Amniotic epithelial cell (primary cell): ENCODE data around the gene ABCF1.
"Not testable (repeated sequence)": the region's sequence is repeated elsewhere in the genome, so short reads cannot be mapped to it uniquely, and the experiment has no call there.

Source experiments
- DNase-seq: peaks from one replicate; pipeline ENCODE4 v3.0.0-alpha.2; 2010; ENCODE audit warnings: low read depth

The ABCF1 gene

DNA sequence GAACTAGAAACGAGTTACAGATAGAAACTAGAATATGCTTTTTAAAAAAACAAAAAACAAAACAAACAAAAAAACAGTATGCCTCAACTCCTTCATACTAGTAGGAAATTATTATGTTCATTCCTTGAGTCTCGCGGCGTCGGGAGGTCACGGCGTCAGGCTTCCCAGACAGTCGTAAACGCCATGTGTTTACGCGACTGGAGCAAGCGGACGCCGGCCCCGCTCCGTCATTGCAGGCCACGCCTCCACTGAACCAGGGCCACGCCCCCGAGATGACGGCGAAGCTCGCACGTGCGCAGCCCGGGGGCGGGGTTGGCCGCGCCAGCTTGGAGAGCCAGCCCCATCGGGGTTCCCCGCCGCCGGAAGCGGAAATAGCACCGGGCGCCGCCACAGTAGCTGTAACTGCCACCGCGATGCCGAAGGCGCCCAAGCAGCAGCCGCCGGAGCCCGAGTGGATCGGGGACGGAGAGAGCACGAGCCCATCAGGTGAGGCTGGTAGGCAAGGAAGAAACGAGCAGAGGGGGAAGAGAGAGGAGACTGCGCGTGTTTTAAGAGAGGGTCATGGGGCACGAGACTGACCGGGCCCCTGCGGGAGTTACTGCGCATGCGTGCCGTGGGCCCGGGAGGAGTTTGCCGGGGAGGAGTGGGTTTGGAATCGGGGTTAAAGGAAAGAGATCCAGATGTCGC is at the start of gene ABCF1:
Gene ABCF1 (plus strand): TSS at position 368 of the 687 bp plus-strand sequence. CDS start 46 bp downstream, at position 414.
- DNase-seq, result peak; percentile 92

DNA sequence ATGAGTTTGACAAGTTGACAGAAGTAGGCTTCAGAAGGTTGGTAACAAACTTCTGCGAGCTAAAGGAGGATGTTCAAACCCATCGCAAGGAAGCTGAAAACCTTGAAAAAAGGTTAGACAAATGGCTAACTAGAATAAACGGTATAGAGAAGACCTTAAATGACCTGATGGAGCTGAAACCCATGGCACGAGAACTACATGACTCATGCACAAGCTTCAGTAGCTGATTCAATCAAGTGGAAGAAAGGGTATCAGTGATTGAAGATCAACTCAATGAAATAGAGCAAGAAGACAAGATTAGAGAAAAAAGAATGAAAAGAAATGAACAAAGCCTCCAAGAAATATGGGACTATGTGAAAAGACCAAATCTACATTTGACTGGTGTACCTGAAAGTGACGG is 49.3 kb upstream of the ABCF1 start:
- DNase-seq, result not testable (repeated sequence)

DNA sequence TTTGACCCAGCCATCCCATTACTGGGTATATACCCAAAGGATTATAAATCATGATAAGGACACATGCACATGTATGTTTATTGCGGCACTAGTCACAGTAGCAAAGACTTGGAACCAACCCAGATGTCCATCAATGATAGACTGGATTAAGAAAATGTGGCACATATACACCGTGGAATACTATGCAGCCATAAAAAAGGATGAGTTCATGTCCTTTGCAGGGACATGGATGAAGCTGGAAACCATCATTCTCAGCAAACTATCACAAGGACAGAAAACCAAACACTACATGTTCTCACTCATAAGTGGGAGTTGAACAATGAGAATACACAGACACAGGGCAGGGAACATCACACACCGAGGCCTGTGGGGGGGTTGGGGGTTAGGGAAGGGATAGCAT is 44.8 kb upstream of the ABCF1 start:
- not testable (repeated sequence) for DNase-seq

DNA sequence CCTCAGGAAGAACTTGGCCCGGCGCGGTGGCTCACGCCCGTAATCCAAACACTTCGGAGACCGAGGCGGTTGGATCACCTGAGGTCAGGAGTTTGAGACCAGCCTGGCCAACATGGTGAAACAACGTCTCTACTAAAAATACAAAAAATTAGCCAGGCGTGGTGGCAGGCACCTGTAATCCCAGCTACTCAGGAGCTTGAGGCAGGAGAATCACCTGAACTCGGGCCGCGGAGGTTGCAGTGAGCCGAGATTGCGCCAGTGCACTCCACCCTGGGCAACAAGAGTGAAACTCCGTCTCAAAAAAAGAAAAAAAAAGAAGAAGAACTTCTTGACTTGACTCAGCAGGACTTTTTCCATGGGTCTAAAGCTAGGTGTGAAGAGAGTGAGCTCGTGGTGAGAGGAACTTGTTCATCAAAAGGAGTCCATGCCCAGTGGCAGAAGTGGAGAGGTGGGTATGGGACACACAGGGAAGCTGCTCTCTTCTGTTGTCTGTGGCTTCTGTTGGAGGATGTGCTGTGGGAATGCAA is 41.8 kb upstream of the ABCF1 start:
- DNase-seq, result not testable (repeated sequence)

DNA sequence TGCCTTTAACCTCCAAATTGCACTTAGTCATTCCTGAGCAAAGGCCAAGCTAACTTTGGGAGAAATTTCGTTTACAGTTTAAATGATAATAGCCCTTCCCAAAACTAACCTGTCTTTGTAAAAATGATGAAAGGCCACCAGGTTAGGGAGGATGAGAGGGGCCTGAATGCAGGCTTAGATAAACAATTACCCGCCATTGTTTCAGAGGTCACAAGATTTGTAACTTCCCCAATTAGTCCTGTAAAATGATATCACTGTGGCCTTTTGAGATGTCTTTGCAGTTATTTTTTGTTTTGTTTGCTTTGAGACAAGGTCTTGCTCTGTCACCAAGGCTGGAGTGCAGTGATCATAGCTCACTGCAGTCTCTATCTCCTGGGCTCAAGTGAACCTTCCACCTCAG is 41.2 kb upstream of the ABCF1 start:
- DNase-seq, result no peak

DNA sequence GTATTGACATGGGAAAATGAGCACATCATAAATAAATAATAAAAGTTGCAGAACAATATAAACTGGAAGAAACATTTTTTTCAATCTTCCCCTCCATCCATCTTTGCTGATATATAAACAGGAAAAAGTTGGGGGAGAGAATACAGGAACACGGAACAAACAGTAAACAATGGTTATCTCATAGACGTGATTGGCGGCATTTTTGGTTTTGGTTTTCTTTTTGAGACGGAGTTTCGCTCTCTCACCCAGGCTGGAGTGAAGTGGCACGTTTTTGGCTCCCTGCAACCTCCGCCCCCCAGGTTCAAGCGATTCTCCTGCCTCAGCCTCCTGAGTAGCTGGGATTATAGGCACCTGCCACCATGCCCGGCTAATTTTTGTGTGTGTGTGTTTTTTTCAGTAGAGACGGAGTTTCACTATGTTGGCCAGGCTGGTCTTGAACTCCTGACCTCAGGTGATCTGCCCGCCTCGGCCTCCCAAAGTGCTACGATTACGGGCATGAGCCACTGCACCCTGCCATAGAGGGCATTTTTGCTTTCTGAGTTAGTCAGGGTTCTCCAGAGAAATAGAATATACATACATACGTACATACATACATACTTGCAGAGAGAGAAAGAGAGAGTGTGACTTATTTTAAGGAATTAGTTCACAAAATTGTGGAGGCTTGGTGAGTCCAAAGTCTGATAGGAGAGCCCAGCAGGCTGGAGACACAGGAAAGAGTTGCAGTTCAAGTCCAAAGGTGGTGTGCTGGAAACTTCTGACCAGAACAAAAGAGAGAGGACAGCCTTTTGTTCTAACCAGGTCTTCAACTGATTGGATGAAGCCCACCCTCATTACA is 37.6 kb upstream of the ABCF1 start:
- DNase-seq, result no peak

DNA sequence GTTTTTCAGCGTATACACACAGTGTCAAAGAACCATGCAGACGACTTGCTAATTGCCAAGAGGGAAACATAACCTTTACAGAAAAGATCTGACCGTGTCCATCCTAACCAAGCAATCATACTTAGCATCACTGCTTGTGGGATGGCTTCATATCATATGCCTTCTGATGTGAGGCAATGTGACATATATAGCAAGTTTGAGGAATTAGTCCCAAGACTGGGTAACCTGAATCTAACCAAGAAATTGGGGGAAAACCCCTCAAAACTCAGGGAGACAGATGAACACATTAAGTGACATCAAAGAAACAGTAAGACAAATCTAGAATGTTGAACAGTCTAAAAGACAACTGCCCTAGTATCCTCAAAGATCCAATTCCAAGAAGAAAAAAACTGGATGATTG is 33.3 kb upstream of the ABCF1 start:
- no peak for DNase-seq

DNA sequence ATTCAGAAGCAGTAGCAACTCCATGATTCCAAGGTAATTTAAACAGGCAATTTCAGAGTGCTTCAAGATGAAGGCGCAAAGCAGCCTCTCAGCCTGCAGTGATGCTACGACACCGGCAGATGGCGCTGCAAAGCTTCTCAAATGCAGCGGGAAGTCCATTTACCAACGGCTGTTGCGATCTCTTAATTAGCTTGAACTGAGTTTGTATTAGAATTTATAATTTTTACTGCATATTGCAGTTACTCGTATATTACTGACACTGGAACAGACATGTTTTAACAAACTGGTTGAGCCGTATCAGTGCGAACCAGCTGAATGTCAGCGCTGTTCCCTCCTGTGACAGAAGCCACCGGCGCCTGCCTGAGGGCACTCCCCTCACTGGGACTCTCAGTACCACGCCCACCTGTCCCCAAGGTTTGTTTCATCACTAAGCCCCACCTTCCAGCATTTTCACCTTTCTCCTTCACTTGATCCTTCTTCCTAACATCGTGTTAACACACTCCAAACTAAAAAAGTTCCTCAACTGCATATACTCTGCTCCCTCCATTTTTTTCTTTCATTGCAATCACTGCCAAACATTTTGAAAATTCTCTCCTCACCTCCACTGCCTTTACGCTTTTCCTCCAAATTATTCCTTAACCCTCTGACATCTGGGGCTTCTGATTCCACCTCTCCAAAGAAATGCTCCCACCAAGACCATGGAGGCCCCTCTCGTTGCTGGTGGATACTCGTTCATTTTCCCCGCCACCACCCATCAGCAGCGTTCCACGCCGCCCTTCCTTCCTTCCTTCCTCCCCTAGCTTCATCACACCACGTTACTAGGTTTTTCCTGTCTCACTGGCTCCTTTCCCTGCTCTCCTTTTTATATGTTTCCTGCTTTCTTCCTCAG is 29.5 kb upstream of the ABCF1 start:
- peak; percentile 83 for DNase-seq

DNA sequence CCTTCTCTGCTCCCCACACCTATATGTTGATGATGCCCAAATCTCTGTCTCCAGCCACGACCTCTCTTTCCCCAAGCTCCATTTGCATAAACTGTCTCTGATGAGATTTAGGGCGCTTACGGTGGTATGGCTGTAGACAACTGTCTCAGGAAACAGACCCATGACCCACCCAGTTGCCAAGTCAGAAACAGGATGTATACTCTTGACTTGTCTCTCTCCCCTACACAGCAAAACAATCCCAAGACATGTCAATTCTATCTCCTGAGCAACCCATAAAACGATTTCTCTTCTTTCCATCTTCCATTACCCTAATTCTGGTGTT is 28.9 kb upstream of the ABCF1 start:
- DNase-seq, result no peak

DNA sequence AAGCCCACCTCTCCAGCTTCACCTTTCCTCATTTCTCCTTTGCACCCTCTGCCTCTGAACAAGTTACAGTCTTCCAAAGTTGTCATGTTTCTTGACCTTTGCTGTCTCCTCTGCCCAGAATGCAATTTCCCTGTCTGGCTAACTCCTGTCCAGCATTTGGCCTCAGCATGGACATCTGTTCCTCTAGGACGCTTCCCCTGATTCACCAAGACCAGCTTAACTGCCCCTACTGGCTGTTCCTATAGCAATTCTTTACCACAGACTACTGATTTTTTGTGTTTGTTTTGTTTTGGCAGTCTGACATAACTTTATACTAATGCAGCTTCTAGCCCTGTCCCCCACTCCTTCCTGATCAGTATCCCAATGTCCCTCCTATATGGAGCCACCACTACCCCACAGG is 28.3 kb upstream of the ABCF1 start:
- DNase-seq, result no peak

DNA sequence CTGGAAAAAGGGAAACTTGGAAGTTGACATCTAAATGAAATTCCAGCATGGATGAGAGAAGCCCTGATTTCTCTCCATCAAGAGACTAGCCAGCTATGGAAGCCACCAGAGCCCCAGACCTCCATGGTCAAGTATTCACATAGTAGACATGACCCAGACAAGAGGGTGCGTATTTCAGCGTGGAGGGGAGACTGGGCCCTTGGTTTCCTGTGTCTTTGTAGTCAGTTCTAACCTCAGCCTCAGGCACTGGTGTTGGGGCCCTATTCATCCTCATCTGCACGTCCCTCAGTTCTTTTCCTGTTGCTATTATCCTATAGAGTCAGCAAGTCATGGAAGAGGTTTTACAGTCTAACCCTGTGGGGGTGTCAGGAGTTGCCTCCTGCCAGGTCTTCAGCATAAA is 27.4 kb upstream of the ABCF1 start:
- no peak for DNase-seq

DNA sequence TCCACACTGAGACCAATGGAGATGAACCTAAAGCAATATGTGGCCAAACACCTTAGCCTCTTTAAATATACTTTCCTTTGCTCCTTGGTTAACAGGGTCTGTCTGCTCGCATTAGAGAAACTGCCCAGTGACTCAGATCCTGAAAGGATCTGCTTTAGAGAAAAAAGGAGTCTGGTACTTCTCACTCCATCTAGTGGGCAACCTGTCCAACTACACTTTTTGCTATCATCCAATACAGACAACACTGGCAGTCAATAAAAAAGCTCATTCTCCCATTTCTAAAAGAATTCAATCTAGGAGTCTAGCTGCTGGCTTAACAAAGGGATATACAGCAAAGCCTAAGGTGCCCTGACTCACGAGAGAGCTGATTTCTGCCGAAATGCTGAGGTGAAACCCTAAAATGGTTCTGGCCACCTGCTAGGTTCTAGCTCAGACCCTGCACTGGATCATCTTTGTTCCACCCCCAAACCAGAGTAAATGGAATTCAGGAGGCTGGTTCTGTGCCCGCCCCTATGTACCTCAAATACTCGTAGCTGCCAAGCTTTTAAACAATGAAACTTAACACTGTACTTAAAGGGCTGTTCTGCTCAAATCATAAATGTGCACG is 26.5 kb upstream of the ABCF1 start:
- DNase-seq, result peak; percentile 72

DNA sequence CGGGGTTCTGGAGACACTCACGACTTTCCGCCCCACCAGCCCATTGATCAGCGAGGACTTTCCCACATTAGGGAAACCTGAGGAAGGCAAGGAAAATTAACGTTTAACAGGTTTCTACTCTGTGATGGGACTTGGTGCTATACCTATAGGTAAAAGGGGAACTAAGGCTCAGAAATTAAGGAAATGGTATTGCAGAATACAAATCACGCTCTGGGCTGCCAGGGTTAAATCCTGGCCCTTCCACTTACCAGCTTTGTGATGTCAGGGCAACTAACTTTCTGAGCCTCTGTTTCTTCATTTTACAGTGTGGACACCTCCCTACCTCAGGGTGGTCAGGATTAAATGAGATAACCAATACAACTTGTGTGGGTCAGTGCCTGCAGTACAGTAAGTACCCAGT is 23.8 kb upstream of the ABCF1 start:
- DNase-seq, result no peak

DNA sequence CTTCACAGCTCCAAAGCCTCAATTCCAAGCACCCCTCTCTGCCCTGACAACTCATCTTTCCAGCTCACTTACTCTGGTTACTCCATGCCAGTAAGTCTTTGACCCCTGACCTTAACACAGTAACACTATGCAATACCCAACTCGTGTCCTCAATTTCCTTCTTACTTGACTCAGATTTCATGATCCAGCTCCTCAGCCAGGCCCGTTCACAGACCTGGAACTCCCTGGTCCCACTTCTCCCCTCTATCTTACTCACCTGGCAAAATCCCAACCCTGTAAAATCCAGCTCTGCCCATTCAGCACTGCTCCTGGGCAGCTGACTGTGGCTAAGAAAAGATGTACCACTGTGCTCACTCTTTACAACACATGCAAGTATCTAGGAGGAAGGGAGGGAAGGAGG is 22.9 kb upstream of the ABCF1 start:
- peak; percentile 58 for DNase-seq

DNA sequence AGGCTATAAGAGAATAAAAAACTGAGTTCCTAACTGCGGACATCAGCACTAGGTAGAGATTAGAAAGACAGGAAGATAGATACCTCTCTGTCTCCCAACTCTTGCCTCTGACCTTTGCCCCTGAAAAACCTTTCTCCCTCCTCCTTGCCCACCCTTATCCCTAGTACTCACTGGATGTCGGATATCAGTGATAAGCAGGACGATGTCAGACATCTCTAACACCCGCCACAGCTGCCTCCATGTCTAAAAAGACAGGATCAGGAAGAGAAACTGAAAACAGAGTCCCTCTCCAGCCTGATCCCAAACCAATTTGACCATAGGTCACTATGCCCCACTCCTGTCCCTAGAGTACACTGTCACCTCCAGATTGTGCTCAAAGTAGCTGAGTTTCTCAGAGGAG is 16.8 kb upstream of the ABCF1 start:
- DNase-seq, result no peak

DNA sequence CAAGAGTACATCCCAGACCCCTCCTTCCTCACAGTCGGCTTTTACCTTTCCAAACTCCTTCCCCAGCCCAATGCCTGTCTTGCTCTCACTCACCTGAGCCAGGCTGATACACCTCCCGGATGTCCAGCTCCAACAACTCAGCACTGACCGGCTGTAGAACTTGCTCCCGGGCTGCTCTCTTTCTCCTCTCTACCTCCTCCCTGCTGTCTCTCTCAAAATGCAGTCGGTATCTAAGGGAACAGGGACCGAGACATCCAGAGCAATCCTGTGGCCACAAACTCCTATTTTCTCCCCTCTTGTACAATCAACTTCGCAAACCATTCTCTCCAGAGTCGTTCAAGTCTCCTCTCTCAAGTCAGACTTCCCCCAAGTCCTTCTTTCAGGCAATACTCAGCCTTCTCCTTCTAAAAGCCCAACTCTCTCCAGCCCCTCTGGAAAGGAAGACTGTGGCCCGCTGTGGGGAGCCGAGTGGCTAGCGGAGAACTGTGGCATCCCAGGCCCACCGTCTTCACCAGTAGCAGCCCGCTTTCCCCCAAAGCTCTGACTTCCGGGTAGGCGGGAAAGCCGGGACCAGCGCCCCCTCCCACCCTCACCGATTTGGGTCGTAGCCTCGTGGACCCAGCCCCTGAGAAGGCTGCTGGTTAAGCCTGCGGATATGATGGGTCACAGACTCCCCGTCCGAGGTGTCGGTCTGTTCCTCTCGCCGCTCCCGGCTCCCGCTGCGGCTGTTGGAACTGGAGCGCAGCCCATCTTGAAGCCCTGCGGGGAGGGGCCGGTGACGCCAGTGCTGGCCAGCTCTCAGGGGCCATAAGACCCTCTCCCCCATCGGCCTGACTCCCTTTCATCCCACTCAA is 16.1 kb upstream of the ABCF1 start:
- peak; percentile 20 for DNase-seq

DNA sequence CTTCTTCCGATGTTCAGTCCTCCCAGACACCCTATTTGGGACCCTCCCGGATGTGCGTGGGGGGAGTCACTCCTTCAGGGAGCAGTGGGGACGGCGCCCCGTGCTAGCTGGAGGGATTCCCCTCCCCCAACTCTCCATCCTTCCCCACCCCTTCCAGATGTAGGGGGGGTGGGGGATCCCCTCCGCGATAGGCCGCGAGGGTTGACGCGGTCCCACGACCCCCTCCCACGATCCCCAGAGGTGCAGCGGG is 15.5 kb upstream of the ABCF1 start:
- no peak for DNase-seq

DNA sequence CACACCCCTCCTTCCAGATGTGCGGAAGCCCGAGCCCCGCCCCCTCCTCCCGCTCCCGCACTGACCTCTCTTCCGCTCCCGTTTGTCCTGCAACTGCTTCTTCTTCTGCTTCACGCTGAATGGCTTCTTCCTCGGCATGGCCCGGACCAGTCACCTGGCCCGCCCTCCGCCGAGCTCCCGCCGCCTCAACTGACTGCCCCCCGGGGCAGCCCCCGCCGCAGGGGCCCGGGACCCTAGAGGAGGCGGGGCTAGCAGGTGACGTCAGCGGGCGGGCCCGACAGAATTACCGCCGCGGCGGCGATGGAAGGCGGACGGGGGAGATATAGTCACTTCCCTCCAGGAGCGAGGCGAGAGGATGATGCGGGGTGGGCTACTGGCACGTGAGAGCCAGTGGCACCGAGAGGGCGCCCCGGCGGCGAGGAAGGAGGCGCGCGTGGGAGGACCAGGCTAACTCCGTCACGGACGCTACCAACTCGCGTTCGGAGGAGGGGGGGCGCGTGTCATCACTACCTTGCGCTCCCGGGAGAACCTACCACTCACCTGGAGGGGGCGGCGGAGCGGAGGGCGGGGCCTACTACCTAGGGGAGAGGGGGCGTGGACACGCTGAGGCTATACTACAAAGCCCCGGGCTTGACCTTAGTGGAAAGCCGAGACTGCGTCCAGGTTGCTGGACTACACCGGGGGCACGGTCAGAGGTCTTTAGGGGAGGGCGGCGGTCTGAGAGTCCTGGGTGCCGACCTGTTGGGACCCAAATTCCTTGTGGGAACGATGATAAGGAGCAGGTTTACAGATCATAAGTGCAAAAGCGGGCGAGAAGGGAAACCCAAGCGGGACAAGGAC is 15.0 kb upstream of the ABCF1 start, which contains the start of gene GNL1:
Gene GNL1 (minus strand): TSS at position 424 of the 840 bp plus-strand sequence. CDS start 286 bp downstream, at position 138.
- peak; percentile 88 for DNase-seq

DNA sequence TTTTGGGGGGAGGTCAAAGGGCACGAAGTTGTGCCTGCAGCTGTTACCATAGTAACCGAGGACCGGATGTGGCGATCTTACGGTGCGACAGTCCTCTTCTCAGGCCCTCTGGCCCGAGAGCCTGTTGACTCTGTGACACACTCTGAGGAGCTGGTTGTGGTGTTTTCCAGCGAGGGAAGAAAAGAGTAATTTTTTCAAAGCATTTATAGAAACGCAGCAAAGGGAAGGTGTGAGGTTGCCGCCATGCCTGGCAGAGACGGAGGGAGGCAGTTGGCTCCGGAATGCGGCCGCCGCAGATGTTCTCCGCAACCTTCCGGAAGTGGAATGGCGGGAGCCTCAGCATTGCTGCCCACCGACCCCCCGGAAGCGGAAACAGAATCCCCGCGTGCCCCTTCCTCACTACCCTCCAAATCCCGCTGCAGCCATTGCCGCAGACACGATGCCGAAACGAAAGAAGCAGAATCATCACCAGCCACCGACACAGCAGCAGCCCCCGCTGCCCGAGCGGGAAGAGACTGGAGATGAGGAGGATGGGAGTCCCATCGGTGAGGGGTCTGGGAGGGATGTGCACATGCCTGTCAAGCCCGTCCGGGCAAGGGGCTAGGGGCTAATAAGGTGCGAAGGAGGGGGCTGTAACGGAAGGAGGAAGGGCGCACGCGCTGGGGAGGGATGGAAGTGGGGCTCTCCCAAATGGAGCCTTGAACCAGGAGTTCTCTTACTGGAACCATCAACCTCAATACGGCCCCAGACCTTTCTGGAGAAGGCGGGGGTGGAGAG is 14.1 kb upstream of the ABCF1 start, which contains the start of gene PRR3:
Gene PRR3 (plus strand): TSS at position 390 of the 777 bp plus-strand sequence. CDS start 50 bp downstream, at position 440.
- peak; percentile 85 for DNase-seq

DNA sequence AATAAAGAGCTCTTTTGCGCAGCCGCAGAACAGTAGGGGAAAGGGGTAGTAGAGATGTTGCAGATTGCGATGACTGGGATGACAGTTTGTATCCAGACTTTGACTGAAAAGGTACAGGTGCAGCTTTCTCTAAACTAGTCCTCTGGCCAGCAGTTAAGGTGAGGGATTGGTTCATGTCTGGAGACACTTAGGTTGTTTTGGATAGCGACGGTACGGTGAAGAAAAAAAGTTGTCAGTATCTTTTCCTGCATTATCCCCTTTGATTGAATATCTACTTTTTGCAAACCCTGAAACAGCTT is 13.6 kb upstream of the ABCF1 start:
- DNase-seq, result no peak
